Measurements from ENCODE around the gene AGPAT4. TPM values are rescaled to one million over a fixed set of nuclear protein-coding genes. Genes with fewer than 3 reads are reported as not detected.

The AGPAT4 gene
- total RNA-seq, 4 donors from 2014 or later: 10.5 to 20.8 (median 12.6) TPM

GRCh38 chr6:161302949-161303348 is 29.1 kb upstream of the AGPAT4 start:
- H3K9me3 ChIP-seq: no peaks in the 10 kb centered on the region
- H3K4me1 ChIP-seq: no peaks in the 10 kb centered on the region
- DNase-seq (ENCODE audit: low spot score in 2 of 2): no peak
- H3K27me3 ChIP-seq: no peaks in the 10 kb centered on the region
- no peaks in the 10 kb centered on the region for H3K36me3 ChIP-seq
- no peak overlapping the region for H3K4me3 ChIP-seq
- no peak overlapping the region for H3K27ac ChIP-seq
- TF ChIP-seq CTCF (IDR thresholded peaks at IDR 0.05) (no peak), POLR2A (IDR thresholded peaks at IDR 0.05) (no peak), EP300 (IDR thresholded peaks at IDR 0.05) (no peak)
- WGBS, 2 donors: 84 to 85% methylated on average over 6 of the region's 6 CpGs

- H3K4me1 ChIP-seq: no peaks in the 10 kb centered on the region
- no peak for DNase-seq (ENCODE audit: low spot score in 2 of 2)
- H3K36me3 ChIP-seq: no peaks in the 10 kb centered on the region
- H3K27me3 ChIP-seq: no peaks in the 10 kb centered on the region
- H3K9me3 ChIP-seq: no peaks in the 10 kb centered on the region
- H3K27ac ChIP-seq: no peak overlapping the region
- TF ChIP-seq POLR2A (IDR thresholded peaks at IDR 0.05) (no peak), CTCF (IDR thresholded peaks at IDR 0.05) (no peak), EP300 (IDR thresholded peaks at IDR 0.05) (no peak)
- 40 to 47% methylated on average over 2 of the region's 2 CpGs for WGBS, 2 donors
- H3K4me3 ChIP-seq: no peak overlapping the region
Observed at GRCh38 chr6:161301338-161301737, 27.5 kb upstream of the AGPAT4 start.

GRCh38 chr6:161300823-161301222 is 27.0 kb upstream of the AGPAT4 start:
- Histone ChIP-seq H3K27me3 (no peaks in the 10 kb centered on the region), H3K27ac (no peak overlapping the region), H3K36me3 (no peaks in the 10 kb centered on the region), H3K9me3 (no peaks in the 10 kb centered on the region), H3K4me3 (no peak overlapping the region), H3K4me1 (no peaks in the 10 kb centered on the region)
- TF ChIP-seq EP300 (IDR thresholded peaks at IDR 0.05) (no peak), POLR2A (IDR thresholded peaks at IDR 0.05) (no peak), CTCF (IDR thresholded peaks at IDR 0.05) (no peak)
- no peak for DNase-seq (ENCODE audit: low spot score in 2 of 2)

- WGBS, 2 donors: 93 to 94% methylated on average over 4 of the region's 4 CpGs
Observed at GRCh38 chr6:161299726-161300125, 25.9 kb upstream of the AGPAT4 start.

GRCh38 chr6:161295784-161296183 is 21.9 kb upstream of the AGPAT4 start:
- Histone ChIP-seq H3K9me3 (no peaks in the 10 kb centered on the region), H3K4me3 (no peak overlapping the region), H3K4me1 (no peaks in the 10 kb centered on the region), H3K36me3 (no peaks in the 10 kb centered on the region), H3K27me3 (no peaks in the 10 kb centered on the region), H3K27ac (no peak overlapping the region)
- no peak for DNase-seq (ENCODE audit: low spot score in 2 of 2)
- WGBS, 2 donors: 94 to 97% methylated on average over 1 of the region's 1 CpG
- TF ChIP-seq CTCF (IDR thresholded peaks at IDR 0.05) (no peak), EP300 (IDR thresholded peaks at IDR 0.05) (no peak), POLR2A (IDR thresholded peaks at IDR 0.05) (no peak)

More at GRCh38 chr6:161299726-161300125, 25.9 kb upstream of the AGPAT4 start:
- TF ChIP-seq CTCF (IDR thresholded peaks at IDR 0.05) (no peak), EP300 (IDR thresholded peaks at IDR 0.05) (no peak), POLR2A (IDR thresholded peaks at IDR 0.05) (no peak)
- Histone ChIP-seq H3K9me3 (no peaks in the 10 kb centered on the region), H3K4me1 (no peaks in the 10 kb centered on the region), H3K4me3 (no peak overlapping the region), H3K27me3 (no peaks in the 10 kb centered on the region), H3K27ac (no peak overlapping the region), H3K36me3 (no peaks in the 10 kb centered on the region)
- DNase-seq (ENCODE audit: low spot score in 2 of 2): no peak
